HL-60 (cell line): Measurements from ENCODE around the gene LEAP2.

ENCODE experiments used
- DNase-seq, 2 experiments: peaks; one replicate each; pipeline ENCODE4 v3.0.0-alpha.2; 2010 to 2020; ENCODE audit warnings: low read depth in 1 of 2, low spot score in 1 of 2
- H3K27ac ChIP-seq: fragments of 250-450 bp; sonication (Bioruptor Pico); replicated peaks from 2 replicates; pipeline ENCODE4 v1.5.1; 2020; ENCODE audit warnings: mild to moderate bottlenecking, moderate library complexity
- H3K27me3 ChIP-seq: fragments of 250-450 bp; sonication (Bioruptor Pico); 2 replicates; pipeline ENCODE4 v1.5.1; 2021; ENCODE audit warnings: mild to moderate bottlenecking, moderate library complexity; ENCODE audit not compliant: insufficient read depth, poor library complexity, severe bottlenecking
- H3K4me3 ChIP-seq: replicated peaks from 2 replicates; pipeline ENCODE4 v1.5.1; 2011; ENCODE audit warnings: mild to moderate bottlenecking, control low read depth, low read length; ENCODE audit not compliant: insufficient read depth
- CTCF ChIP-seq: IDR thresholded peaks from one replicate; pipeline ENCODE4 v1.5.1; 2011; ENCODE audit warnings: low read length, control low read depth, inconsistent platforms; ENCODE audit not compliant: insufficient read depth
- GABPA ChIP-seq: IDR thresholded peaks from 2 replicates; pipeline ENCODE4 v1.6.1; 2012; ENCODE audit warnings: low read depth
- POLR2AphosphoS5 ChIP-seq: IDR thresholded peaks from 2 replicates; pipeline ENCODE4 v1.6.1; 2012; ENCODE audit warnings: low read depth
- REST ChIP-seq: IDR thresholded peaks from 2 replicates; pipeline ENCODE4 v1.6.1; 2012; ENCODE audit warnings: low read depth; ENCODE audit not compliant: insufficient replicate concordance
- SPI1 ChIP-seq: IDR thresholded peaks from 2 replicates; pipeline ENCODE4 v1.6.1; 2012; ENCODE audit warnings: low read depth, mild to moderate bottlenecking, borderline replicate concordance

LEAP2 gene

GRCh38 chr5:132889501-132889900, 16.0 kb downstream of the LEAP2 start:
- H3K4me3 ChIP-seq: no peak overlapping the region
- H3K27ac ChIP-seq: no peak overlapping the region
- DNase-seq: no peak
- TF ChIP-seq CTCF (no peak), REST (no peak), POLR2AphosphoS5 (no peak), SPI1 (no peak), GABPA (no peak)
- no peaks in the 10 kb centered on the region for H3K27me3 ChIP-seq

GRCh38 chr5:132890817-132891216, 17.3 kb downstream of the LEAP2 start:
- Histone ChIP-seq H3K4me3 (no peak overlapping the region), H3K27me3 (no peaks in the 10 kb centered on the region), H3K27ac (no peak overlapping the region)
- TF ChIP-seq GABPA (no peak), SPI1 (no peak), REST (no peak), CTCF (no peak), POLR2AphosphoS5 (no peak)
- DNase-seq: no peak

- TF ChIP-seq POLR2AphosphoS5 (no peak), REST (no peak), GABPA (no peak), CTCF (no peak), SPI1 (no peak)
- no peak overlapping the region for H3K4me3 ChIP-seq
- DNase-seq: no peak
- H3K27me3 ChIP-seq: no peaks in the 10 kb centered on the region
- H3K27ac ChIP-seq: no peak overlapping the region
Measured at GRCh38 chr5:132895719-132896305, 22.3 kb downstream of the LEAP2 start.
